ENCODE measurements around the gene ARMC9.

GRCh38 chr2:231398585-231398984 lies 200.2 kb downstream of the ARMC9 start:
- TF ChIP-seq CTCF (conservative IDR thresholded peaks at IDR 0.05; ENCODE audit: low read depth, low read length) = no peak
- no peak for TF ChIP-seq EZH2phosphoT487 (IDR thresholded peaks at IDR 0.05; ENCODE audit: borderline replicate concordance, low read length)
- no peak for TF ChIP-seq EZH2 (IDR thresholded peaks at IDR 0.05; ENCODE audit: low read length, unreplicated experiment)

Measured in PC-3 (cell line).